Measurements from ENCODE around the gene ZBTB25.
"Not testable (repeated sequence)": the region's sequence is repeated elsewhere in the genome, so short reads cannot be mapped to it uniquely, and the experiment has no call there.

Gene ZBTB25

GRCh38 chr14:64517667-64518066 lies 14.0 kb upstream of the ZBTB25 start:
- not testable (repeated sequence) for DNase-seq (ENCODE audit: low read depth in 1 of 2, low spot score in 1 of 2)

GRCh38 chr14:64516969-64517368 lies 13.3 kb upstream of the ZBTB25 start:
- DNase-seq (ENCODE audit: low read depth in 1 of 2, low spot score in 1 of 2), result no peak

GRCh38 chr14:64515053-64515452 lies 11.4 kb upstream of the ZBTB25 start:
- DNase-seq (ENCODE audit: low read depth in 1 of 2, low spot score in 1 of 2), result no peak

GRCh38 chr14:64513271-64513670 lies 9.6 kb upstream of the ZBTB25 start:
- no peak for DNase-seq (ENCODE audit: low read depth in 1 of 2, low spot score in 1 of 2)

GRCh38 chr14:64510825-64511671 lies 7.4 kb upstream of the ZBTB25 start:
- peak in 1 of 2 donors; percentile 69 for DNase-seq (ENCODE audit: low read depth in 1 of 2, low spot score in 1 of 2)

GRCh38 chr14:64509036-64509435 lies 5.4 kb upstream of the ZBTB25 start:
- no peak for DNase-seq (ENCODE audit: low read depth in 1 of 2, low spot score in 1 of 2)

GRCh38 chr14:64508215-64508776 lies 4.7 kb upstream of the ZBTB25 start:
- no peak for DNase-seq (ENCODE audit: low read depth in 1 of 2, low spot score in 1 of 2)

GRCh38 chr14:64507376-64508156 lies 3.9 kb upstream of the ZBTB25 start:
- DNase-seq (ENCODE audit: low read depth in 1 of 2, low spot score in 1 of 2), result peak in 1 of 2 donors; percentile 26

- DNase-seq (ENCODE audit: low read depth in 1 of 2, low spot score in 1 of 2), result no peak
Measured at GRCh38 chr14:64506721-64507120, 3.1 kb upstream of the ZBTB25 start.

- DNase-seq (ENCODE audit: low read depth in 1 of 2, low spot score in 1 of 2), result peak; percentile 54 to 83
Measured at GRCh38 chr14:64504897-64505794, 1.5 kb upstream of the ZBTB25 start.

GRCh38 chr14:64504310-64504896 lies 765 bp upstream of the ZBTB25 start, which contains the start of gene ZBTB1:
ZBTB1 (plus strand) TSS chr14:64504770; CDS start chr14:64521505, 16,735 bp downstream.
- DNase-seq (ENCODE audit: low read depth in 1 of 2, low spot score in 1 of 2), result peak; percentile 78 to 81

GRCh38 chr14:64502887-64503433 lies 678 bp downstream of the ZBTB25 start:
- no peak for DNase-seq (ENCODE audit: low read depth in 1 of 2, low spot score in 1 of 2)

- DNase-seq (ENCODE audit: low read depth in 1 of 2, low spot score in 1 of 2), result no peak
Measured at GRCh38 chr14:64502456-64502855, 1.2 kb downstream of the ZBTB25 start.

GRCh38 chr14:64501411-64502171 lies 2.0 kb downstream of the ZBTB25 start:
- DNase-seq (ENCODE audit: low read depth in 1 of 2, low spot score in 1 of 2), result no peak

GRCh38 chr14:64500088-64500487 lies 3.5 kb downstream of the ZBTB25 start:
- DNase-seq (ENCODE audit: low read depth in 1 of 2, low spot score in 1 of 2), result no peak

- DNase-seq (ENCODE audit: low read depth in 1 of 2, low spot score in 1 of 2), result no peak
Measured at GRCh38 chr14:64496764-64497163, 6.9 kb downstream of the ZBTB25 start.

GRCh38 chr14:64495252-64495651 lies 8.4 kb downstream of the ZBTB25 start:
- no peak for DNase-seq (ENCODE audit: low read depth in 1 of 2, low spot score in 1 of 2)

GRCh38 chr14:64493455-64493854 lies 10.2 kb downstream of the ZBTB25 start:
- no peak for DNase-seq (ENCODE audit: low read depth in 1 of 2, low spot score in 1 of 2)

- no peak for DNase-seq (ENCODE audit: low read depth in 1 of 2, low spot score in 1 of 2)
Measured at GRCh38 chr14:64491637-64492036, 12.0 kb downstream of the ZBTB25 start.

Data from activated CD4-positive, alpha-beta T cell treated with anti-CD3 and anti-CD28 coated beads, Interleukin-2, amount 50 U/mL, for 24 hours (primary cell).